ENCODE results near the gene POLR3K. TPM values are rescaled to one million over a fixed set of nuclear protein-coding genes. Genes with fewer than 3 reads are reported as not detected.

POLR3K gene
- 10 to 100 TPM; 26.9 to 40.7 (median 34.6) TPM for polyA plus RNA-seq

DNA sequence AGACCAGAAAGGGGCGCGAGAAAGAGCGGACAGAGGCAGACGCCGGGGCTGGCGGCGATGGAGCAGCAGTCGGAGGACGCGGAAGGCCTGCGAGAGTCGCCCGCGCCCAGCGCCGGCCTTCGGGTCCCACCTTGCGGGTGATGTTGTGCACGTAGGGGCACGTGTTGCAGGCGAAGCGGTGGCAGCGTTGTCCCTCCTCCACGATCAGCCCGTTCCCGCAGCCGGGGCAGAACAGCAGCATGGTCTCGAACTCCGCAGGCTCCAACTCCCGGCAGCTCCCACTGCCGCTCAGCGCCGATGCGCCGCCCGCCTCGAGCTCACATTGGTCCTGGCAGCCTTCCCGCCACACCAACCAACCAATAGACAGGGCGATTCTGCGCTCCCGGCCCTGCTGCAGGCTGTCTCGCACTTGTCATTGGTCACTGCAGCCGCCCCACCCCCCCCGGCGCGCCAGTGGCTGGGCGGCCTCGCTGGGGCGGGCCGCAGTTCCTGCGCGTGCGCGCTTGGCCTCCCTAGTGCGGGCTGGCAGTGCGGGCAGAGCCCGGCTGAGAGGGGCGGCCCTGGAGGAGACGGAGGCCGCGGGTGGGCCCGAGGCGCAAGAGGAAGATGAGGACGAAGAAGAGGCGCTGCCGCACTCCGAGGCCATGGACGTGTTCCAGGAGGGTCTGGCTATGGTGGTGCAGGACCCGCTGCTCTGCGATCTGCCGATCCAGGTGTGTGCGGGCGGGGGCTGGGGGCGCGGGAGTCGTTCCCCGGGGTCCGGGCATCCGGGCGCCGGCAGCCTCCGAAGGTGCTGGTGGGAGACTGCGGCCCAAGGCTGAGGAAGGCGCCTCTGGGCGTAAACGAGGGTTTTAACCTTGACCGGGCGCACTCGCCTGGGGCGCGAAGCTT is at the start of gene POLR3K, which contains the start of gene SNRNP25:
POLR3K (minus strand) TSS at position 263 of the 891 bp plus-strand sequence; CDS start at position 241, 22 bp downstream.
SNRNP25 (plus strand) TSS at position 483 of the 891 bp plus-strand sequence; CDS start at position 672, 189 bp downstream.
- DNase-seq: peak; percentile 94 to 96 (median 95)
- H3K27ac Mint-ChIP-seq: peak within 1 kb of the TSS; percentile 82 to 97 (median 90)
- peaks cover 0 to 7% (median 0%) of the 10 kb centered on the region in 3 donors for H3K36me3 Mint-ChIP-seq
- H3K4me3 Mint-ChIP-seq: peak within 1 kb of the TSS; percentile 91 to 96 (median 94)
- no peaks in the 10 kb centered on the region for H3K9me3 Mint-ChIP-seq
- H3K4me1 Mint-ChIP-seq: peaks cover 28 to 45% of the 10 kb centered on the region in 2 donors
- H3K27me3 Mint-ChIP-seq (ENCODE audit: low read depth in 3 of 3): peaks cover 8 to 13% (median 11%) of the 10 kb centered on the region in 3 donors

DNA sequence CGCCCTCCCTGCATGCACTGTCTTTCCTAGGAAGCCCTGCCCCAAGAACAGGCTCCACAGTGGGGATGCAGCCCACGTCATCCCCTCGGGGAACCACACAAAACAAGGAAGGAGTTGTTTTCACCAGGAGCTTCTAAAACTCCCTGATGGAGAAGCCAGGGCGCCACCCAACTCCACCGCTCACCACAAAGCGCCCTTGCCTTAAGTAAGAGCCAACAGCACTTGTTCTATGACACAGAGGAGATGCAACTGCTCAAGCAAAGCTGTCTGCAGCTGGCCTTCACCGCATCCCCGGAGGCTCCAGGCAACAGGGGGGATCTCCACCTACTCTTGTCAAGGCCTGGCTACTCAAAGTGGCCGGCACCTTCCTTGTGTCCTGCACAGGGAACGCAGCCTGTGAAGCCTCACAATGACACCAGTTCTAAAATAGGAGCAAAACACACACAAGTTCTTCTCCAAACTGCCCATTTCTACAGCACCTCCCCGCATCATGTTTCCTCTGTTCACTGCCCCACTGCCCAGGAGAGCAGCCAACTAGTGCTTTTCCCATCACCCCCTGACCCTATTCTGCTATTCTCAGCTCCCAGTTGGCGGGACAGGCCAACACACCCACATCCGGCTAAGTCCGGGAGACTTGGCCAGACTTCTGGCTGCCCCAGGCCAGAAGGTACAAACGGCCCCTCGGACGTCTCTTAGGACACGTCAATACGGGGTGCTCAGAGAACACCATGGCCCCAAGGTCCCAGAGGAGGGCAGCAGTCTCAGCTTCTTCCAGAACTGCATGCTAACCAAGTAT is 48.9 kb upstream of the POLR3K start:
- Mint-ChIP-seq H3K4me3 (no peak overlapping the region), H3K27ac (peak overlapping the region in 1 of 6 donors; percentile 65), H3K4me1 (peaks cover 0 to 6% of the 10 kb centered on the region in 2 donors), H3K9me3 (no peaks in the 10 kb centered on the region), H3K36me3 (peaks cover 3 to 9% (median 8%) of the 10 kb centered on the region in 3 donors), H3K27me3 (ENCODE audit: low read depth in 3 of 3) (peaks cover 0 to 6% (median 5%) of the 10 kb centered on the region in 3 donors)
- no peak for DNase-seq

DNA sequence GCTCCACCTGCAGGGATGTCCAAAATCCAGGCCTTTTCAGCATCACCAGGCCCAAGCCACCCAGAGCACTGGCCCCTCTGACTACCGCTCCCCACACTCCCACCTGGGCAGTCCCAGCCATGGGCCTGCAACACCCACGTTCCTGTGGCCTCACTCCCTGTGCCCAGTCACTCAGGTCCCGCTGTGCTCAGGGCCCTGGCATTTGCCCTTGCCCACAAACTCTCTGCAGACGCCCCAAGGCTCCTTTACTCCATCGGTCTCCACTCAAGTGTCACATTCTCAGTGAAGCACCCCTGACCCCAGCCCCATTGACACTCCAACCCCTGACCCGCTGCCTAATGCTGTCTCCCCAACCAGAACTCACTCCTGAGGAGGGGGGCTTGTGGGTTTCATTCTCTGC is 48.2 kb upstream of the POLR3K start:
- Mint-ChIP-seq H3K9me3 (no peaks in the 10 kb centered on the region), H3K27ac (no peak overlapping the region), H3K4me3 (no peak overlapping the region)

DNA sequence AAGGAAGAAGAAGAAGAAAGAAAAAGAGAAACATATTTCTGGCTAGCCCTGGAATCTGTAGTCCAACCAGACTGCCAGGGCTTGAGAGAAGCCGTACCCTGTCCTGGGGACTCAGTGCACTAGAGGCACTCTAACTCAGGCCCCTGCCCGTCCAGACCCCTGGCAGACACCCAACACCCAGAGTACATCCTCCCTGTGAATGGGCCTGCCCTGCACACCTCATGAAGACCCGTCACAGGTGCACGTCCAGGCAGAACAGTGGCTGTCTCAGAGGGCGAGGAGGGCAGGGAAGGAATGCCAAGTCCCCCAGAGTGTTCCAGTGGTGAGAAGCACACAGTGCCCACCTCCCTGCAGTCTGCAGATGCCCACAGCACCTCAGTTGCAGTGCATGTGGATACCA is 47.6 kb upstream of the POLR3K start:
- H3K36me3 Mint-ChIP-seq: peaks cover 3 to 7% (median 6%) of the 10 kb centered on the region in 3 donors
- H3K9me3 Mint-ChIP-seq: no peaks in the 10 kb centered on the region
- DNase-seq: no peak
- peaks cover 5 to 7% of the 10 kb centered on the region in 2 donors for H3K4me1 Mint-ChIP-seq
- no peak overlapping the region for H3K27ac Mint-ChIP-seq
- H3K27me3 Mint-ChIP-seq (ENCODE audit: low read depth in 3 of 3): peaks cover 0 to 6% (median 5%) of the 10 kb centered on the region in 3 donors
- H3K4me3 Mint-ChIP-seq: no peak overlapping the region

More for the DNA sequence above, 48.2 kb upstream of the POLR3K start:
- no peak for DNase-seq
- Mint-ChIP-seq H3K36me3 (peaks cover 3 to 7% (median 6%) of the 10 kb centered on the region in 3 donors), H3K4me1 (peaks cover 5 to 7% of the 10 kb centered on the region in 2 donors), H3K27me3 (ENCODE audit: low read depth in 3 of 3) (peaks cover 0 to 6% (median 5%) of the 10 kb centered on the region in 3 donors)

DNA sequence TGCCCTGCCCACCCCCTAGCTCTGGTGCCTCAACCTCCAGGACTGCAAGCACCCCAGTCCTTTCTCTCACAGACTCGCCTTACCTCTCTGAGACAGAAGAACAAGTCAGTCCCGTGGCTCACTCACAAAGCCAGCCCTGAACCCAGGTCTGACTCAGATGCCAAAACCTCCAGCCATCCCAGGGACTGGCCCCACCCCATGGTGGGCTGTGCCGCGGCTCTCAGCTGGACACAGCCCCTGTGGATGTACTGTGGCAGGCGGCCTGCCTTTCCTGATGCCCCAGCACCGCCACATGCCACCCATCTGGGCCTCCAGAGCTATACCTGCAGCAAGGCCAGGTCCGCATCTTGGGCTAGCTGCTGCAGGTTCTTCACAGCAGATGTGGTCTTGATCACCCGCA is 44.4 kb upstream of the POLR3K start:
- no peak overlapping the region for H3K4me3 Mint-ChIP-seq
- peaks cover 5 to 7% of the 10 kb centered on the region in 2 donors for H3K4me1 Mint-ChIP-seq
- H3K27ac Mint-ChIP-seq: no peak overlapping the region

DNA sequence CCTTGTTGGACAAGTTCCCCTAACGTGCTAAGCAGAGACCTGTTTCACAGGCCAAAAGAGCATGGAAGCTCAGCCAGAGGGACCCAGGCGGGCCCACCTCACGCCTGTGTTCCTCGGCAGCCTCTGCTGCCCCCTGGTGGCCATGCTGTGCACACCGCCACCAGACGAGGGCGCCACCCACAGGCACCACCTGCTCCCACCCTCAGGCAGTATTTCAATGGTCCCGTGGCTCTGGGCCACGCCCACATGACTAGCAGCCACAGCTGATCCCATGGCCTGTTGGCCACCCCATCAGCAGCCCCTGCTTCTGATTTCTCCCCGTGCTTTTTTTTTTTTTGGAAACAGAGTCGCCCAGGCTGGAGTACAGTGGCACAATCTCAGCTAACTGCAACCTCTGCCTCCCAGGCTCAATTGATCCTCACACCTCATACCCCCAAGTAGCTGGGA is 43.5 kb upstream of the POLR3K start:
- H3K27ac Mint-ChIP-seq: peak overlapping the region in 3 of 6 donors; percentile 28 to 57 (median 45)

More for the DNA sequence above, 44.4 kb upstream of the POLR3K start:
- Mint-ChIP-seq H3K27me3 (ENCODE audit: low read depth in 3 of 3) (peaks cover 0 to 5% (median 4%) of the 10 kb centered on the region in 3 donors), H3K36me3 (peaks cover 3 to 11% (median 6%) of the 10 kb centered on the region in 3 donors), H3K9me3 (no peaks in the 10 kb centered on the region)
- DNase-seq: no peak

DNA sequence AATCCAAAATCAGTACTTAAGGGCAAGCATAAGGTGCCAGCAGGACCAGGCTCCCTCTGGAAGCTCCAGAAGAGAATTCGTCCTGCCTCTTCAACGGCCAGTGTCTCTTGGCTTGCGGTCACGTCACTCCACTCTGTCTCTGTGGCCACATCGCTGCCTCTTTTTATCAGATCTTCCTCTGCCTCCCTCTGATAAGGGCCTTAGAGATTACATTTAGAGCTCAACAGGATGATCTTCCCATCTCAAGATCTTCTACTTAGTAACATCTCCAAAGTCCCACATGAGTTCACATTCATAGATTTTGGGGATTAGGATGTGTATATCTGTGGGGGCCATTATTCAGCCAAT is 41.5 kb upstream of the POLR3K start:
- peak overlapping the region in 2 of 6 donors; percentile 22 to 58 for H3K27ac Mint-ChIP-seq
- no peak overlapping the region for H3K4me3 Mint-ChIP-seq
- H3K27me3 Mint-ChIP-seq (ENCODE audit: low read depth in 3 of 3): peaks cover 0 to 2% (median 2%) of the 10 kb centered on the region in 3 donors

More for the DNA sequence above, 43.5 kb upstream of the POLR3K start:
- peaks cover 7% of the 10 kb centered on the region in 2 donors for H3K4me1 Mint-ChIP-seq
- H3K4me3 Mint-ChIP-seq: no peak overlapping the region
- H3K9me3 Mint-ChIP-seq: no peaks in the 10 kb centered on the region
- H3K27me3 Mint-ChIP-seq (ENCODE audit: low read depth in 3 of 3): peaks cover 2 to 5% (median 2%) of the 10 kb centered on the region in 3 donors
- DNase-seq: peak; percentile 87 to 89 (median 89)
- H3K36me3 Mint-ChIP-seq: peaks cover 3 to 15% (median 6%) of the 10 kb centered on the region in 3 donors

DNA sequence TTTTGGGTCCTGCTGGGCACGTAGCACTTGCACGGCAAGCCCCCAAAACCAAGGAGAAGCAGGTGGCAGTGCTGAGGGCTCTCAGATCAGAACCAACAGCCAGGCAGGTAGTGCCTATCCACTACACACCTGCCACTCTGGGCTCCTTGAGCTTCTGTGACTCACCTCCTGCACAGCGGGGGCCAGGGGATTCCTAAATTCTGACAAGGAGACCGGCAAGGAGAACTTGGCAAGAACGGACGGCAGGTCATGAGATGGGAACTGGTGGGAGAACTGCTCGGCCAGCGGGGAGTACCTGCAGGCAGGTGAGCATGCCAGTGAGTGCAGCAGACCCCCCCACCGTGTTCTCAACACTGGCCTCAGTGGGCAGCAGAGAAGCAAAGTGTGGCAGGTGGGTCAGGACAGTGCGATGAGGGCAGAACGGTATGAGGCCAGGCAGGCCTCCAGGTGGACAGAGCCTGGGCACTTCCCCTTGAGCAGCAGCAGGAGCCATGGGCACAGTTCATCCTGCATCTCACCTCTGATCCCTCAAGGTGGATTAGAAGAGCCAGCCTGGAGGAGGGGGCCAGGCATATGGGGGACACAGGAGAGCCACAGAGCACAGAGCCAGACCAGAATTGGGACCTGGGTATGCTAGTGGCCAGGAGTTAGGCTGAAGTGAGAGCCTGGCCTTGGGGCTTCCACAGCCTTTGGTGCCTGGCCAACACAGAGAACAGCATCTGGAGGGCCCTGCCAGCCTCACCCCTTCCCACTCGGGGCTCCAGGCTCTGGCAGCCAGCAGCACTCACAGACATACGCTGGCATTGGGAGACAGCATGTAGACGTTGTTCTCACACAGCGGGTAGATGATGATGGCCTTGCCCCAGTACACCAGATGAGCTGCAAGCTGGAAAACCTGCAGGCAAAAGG is 39.3 kb upstream of the POLR3K start:
- Mint-ChIP-seq H3K27ac (no peak overlapping the region), H3K9me3 (no peaks in the 10 kb centered on the region), H3K27me3 (ENCODE audit: low read depth in 3 of 3) (peaks cover 0 to 2% (median 2%) of the 10 kb centered on the region in 3 donors), H3K4me1 (peaks cover 7% of the 10 kb centered on the region in 2 donors), H3K4me3 (no peak overlapping the region), H3K36me3 (peaks cover 0 to 15% (median 0%) of the 10 kb centered on the region in 3 donors)
- no peak for DNase-seq

More for the DNA sequence above, 41.5 kb upstream of the POLR3K start:
- H3K9me3 Mint-ChIP-seq: no peaks in the 10 kb centered on the region
- DNase-seq: no peak
- H3K4me1 Mint-ChIP-seq: peaks cover 7% of the 10 kb centered on the region in 2 donors
- peaks cover 0 to 19% (median 3%) of the 10 kb centered on the region in 3 donors for H3K36me3 Mint-ChIP-seq

DNA sequence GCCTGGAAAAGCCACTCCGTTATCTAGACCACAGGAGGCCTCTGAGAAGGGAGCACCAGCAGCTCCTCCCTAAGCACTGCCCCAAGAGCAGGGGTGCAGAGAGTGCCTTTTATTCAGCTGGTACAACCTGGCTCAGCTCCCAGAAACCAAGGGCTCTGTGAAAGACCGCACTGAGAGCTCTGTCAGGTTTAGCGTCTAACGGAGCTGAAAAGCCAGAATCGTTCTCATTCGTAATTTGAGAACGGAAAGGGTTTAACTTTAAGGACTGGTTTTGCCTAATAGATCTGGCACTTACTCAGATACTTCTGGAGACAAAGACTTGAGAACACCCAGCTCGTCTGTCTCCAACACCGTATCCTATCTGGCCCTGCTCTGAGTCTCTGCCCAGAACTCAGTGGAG is 38.1 kb upstream of the POLR3K start:
- Mint-ChIP-seq H3K4me1 (peaks cover 0 to 2% of the 10 kb centered on the region in 2 donors), H3K27me3 (ENCODE audit: low read depth in 3 of 3) (peaks cover 0 to 2% (median 2%) of the 10 kb centered on the region in 3 donors), H3K9me3 (no peaks in the 10 kb centered on the region), H3K36me3 (peaks cover 0 to 12% (median 0%) of the 10 kb centered on the region in 3 donors), H3K27ac (peak overlapping the region in 2 of 6 donors; percentile 26 to 58), H3K4me3 (no peak overlapping the region)
- DNase-seq: no peak

DNA sequence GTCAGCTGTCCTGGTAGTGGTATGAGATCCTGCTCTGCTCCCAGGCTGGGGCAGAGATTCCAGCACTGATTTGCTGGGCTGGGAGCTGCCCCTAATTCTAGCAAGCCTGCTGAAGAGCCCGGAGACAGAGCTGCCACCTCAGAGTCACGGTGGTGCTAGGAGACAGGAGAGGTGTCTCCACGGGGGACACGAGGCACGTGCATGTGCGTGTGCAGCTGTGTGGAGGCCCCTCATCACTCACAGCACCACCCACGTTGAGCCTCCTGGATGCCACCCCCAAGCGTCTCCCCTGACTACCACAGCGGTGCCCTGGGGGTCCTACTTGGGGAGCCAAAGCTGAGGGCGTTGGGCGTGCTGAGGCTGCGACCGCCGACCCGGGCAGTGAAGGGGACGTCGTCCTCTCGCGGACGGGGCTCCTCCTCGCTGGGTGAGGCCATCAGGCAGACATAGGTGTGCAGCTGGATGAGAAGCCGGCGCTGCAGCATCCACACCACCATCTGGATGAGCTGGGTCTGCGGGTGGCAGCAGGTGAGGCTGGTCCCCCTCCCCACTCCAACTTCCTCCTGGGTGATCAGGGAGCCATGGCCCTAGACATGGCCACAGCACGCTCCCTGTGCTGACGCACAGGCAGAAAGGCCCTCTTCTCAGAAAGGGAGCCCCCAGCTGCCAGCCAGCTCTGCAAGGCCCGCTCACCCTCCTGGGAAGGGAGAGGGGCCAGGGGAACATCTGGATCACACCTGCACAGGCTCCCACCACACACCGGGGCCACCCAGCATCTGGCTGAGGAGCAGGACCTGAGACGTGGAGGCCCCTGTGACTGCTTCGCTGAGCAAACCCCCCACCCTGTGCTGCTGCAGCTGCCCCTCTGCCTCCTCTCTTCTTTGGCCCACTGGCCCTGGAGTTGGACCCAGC is 36.2 kb upstream of the POLR3K start:
- no peak for DNase-seq
- peaks cover 0 to 12% (median 0%) of the 10 kb centered on the region in 3 donors for H3K36me3 Mint-ChIP-seq
- H3K27ac Mint-ChIP-seq: no peak overlapping the region
- H3K4me1 Mint-ChIP-seq: peaks cover 13 to 14% of the 10 kb centered on the region in 2 donors
- H3K27me3 Mint-ChIP-seq (ENCODE audit: low read depth in 3 of 3): peaks cover 0 to 2% (median 2%) of the 10 kb centered on the region in 3 donors
- no peaks in the 10 kb centered on the region for H3K9me3 Mint-ChIP-seq
- no peak overlapping the region for H3K4me3 Mint-ChIP-seq

DNA sequence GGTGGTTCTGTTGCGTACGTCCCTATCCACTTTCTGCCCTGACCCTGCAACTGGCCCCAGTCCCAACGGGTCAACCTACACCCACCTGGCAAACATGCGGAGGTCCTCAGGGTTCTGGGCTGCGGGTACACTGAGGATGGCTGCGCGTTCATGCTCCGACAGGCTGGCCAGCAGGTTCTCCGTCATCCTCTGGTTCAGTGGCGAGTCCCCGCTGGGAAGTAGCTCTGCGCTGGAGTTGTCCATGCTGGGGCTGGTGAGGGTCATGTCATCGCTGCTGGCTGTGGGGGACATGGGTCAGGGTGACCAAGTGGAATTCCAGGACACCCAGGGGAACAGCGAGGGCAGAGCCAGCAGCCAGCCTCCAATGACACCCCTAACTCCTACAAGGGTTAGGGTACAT is 35.2 kb upstream of the POLR3K start:
- no peak overlapping the region for H3K4me3 Mint-ChIP-seq
- H3K27ac Mint-ChIP-seq: no peak overlapping the region
- peaks cover 23 to 24% of the 10 kb centered on the region in 2 donors for H3K4me1 Mint-ChIP-seq
- H3K36me3 Mint-ChIP-seq: peaks cover 0 to 16% (median 0%) of the 10 kb centered on the region in 3 donors
- no peak for DNase-seq
- H3K27me3 Mint-ChIP-seq (ENCODE audit: low read depth in 3 of 3): peaks cover under 1 to 6% (median 2%) of the 10 kb centered on the region in 3 donors
- H3K9me3 Mint-ChIP-seq: no peaks in the 10 kb centered on the region

Measured in immature natural killer cell (primary cell).